ENCODE data around the gene BICRA.

- TF ChIP-seq CTCF (conservative IDR thresholded peaks at IDR 0.05; ENCODE audit: low read depth, low read length) (no peak), EZH2 (IDR thresholded peaks at IDR 0.05; ENCODE audit: borderline replicate concordance, low read depth, low read length, poor library complexity, severe bottlenecking) (no peak)
These were observed 5.0 kb upstream of the BICRA start for GRCh38 chr19:47603706-47604565.
